GM12801 (cell line): Measurements from ENCODE around the gene CAPRIN2.

Source experiments
- CTCF ChIP-seq: IDR thresholded peaks from one replicate; pipeline ENCODE4 v1.5.1; 2011; ENCODE audit warnings: control low read depth; ENCODE audit not compliant: insufficient read length; ENCODE audit errors: extremely low read depth

The CAPRIN2 gene

GRCh38 chr12:30692470-30692869, 62.3 kb downstream of the CAPRIN2 start:
- TF ChIP-seq CTCF = no peak

- no peak for TF ChIP-seq CTCF
Observed at GRCh38 chr12:30691122-30691879, 63.5 kb downstream of the CAPRIN2 start.

GRCh38 chr12:30687265-30687986, 67.3 kb downstream of the CAPRIN2 start:
- no peak for TF ChIP-seq CTCF

GRCh38 chr12:30679241-30679640, 75.5 kb downstream of the CAPRIN2 start:
- TF ChIP-seq CTCF = no peak

GRCh38 chr12:30678221-30678620, 76.5 kb downstream of the CAPRIN2 start:
- TF ChIP-seq CTCF = no peak

GRCh38 chr12:30661210-30661609, 93.5 kb downstream of the CAPRIN2 start:
- TF ChIP-seq CTCF = no peak
